ENCODE measurements around the gene MBD6. TPM values are rescaled to one million over a fixed set of nuclear protein-coding genes. Genes with fewer than 3 reads are reported as not detected.

Gene MBD6
- total and polyA plus RNA-seq, 7 donors, result 11.6 to 52.9 (median 29.5) TPM

- intact Hi-C loops (cut with DNase I), result no loop called here
- Histone ChIP-seq H3K4me3 (no peak overlapping the region), H3K27me3 (ENCODE audit: insufficient read depth in 3 of 3, low read length in 2 of 3) (no peaks in the 10 kb centered on the region), H3K9me3 (no peaks in the 10 kb centered on the region), H3K36me3 (ENCODE audit: insufficient read depth in 1 of 2, low read depth in 1 of 2) (peaks cover 4 to 69% of the 10 kb centered on the region in 2 donors), H3K27ac (no peak overlapping the region), H3K4me1 (peaks cover 25% of the 10 kb centered on the region)
- ATAC-seq, result no peak
- no peak for DNase-seq
- TF ChIP-seq, protein P1, sequence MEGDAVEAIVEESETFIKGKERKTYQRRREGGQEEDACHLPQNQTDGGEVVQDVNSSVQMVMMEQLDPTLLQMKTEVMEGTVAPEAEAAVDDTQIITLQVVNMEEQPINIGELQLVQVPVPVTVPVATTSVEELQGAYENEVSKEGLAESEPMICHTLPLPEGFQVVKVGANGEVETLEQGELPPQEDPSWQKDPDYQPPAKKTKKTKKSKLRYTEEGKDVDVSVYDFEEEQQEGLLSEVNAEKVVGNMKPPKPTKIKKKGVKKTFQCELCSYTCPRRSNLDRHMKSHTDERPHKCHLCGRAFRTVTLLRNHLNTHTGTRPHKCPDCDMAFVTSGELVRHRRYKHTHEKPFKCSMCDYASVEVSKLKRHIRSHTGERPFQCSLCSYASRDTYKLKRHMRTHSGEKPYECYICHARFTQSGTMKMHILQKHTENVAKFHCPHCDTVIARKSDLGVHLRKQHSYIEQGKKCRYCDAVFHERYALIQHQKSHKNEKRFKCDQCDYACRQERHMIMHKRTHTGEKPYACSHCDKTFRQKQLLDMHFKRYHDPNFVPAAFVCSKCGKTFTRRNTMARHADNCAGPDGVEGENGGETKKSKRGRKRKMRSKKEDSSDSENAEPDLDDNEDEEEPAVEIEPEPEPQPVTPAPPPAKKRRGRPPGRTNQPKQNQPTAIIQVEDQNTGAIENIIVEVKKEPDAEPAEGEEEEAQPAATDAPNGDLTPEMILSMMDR (IDR thresholded peaks at IDR 0.05), result no peak
- WGBS, 3 donors, result 75 to 79% (median 79%) methylated on average over 16 of the region's 16 CpGs
Measured at GRCh38 chr12:57525615-57526383, 3.2 kb downstream of the MBD6 start.

- H3K27me3 ChIP-seq (ENCODE audit: insufficient read depth in 3 of 3, low read length in 2 of 3), result no peaks in the 10 kb centered on the region
- H3K36me3 ChIP-seq (ENCODE audit: insufficient read depth in 1 of 2, low read depth in 1 of 2), result peaks cover 4 to 77% of the 10 kb centered on the region in 2 donors
- H3K4me3 ChIP-seq, result no peak overlapping the region
- H3K4me1 ChIP-seq, result peaks cover 17% of the 10 kb centered on the region
- no peak overlapping the region for H3K27ac ChIP-seq
- no peaks in the 10 kb centered on the region for H3K9me3 ChIP-seq
- DNase-seq (no peak), ATAC-seq (no peak)
- intact Hi-C loops (cut with DNase I), result no loop called here
- TF ChIP-seq, protein P1 (IDR thresholded peaks at IDR 0.05), result no peak
- 66 to 82% (median 74%) methylated on average over 3 to 4 of the region's 4 CpGs for WGBS, 3 donors
Measured at GRCh38 chr12:57526477-57527126, 4.0 kb downstream of the MBD6 start.

DNA sequence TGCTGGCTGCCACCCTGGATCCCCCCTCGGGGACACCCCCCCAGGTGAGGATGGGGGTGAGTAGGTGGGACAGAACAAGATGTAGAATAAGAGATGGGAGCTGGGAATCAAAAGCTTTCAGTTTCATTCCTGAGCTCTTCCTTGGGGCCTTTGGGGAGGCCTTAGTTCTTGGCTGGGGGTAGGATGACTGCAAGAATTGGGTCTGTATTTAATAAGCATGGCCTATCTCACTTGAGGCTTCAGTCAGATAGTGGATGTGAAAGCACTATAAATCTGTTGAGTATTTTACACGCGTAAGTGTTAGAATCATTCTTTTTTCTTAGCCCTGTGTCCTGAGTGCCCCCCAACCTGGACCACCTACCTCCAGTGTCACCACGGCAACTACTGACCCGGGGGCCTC is 4.6 kb downstream of the MBD6 start:
- Histone ChIP-seq H3K4me1 (peaks cover 15% of the 10 kb centered on the region), H3K27ac (no peak overlapping the region), H3K36me3 (ENCODE audit: insufficient read depth in 1 of 2, low read depth in 1 of 2) (peaks cover 9 to 83% of the 10 kb centered on the region in 2 donors), H3K4me3 (no peak overlapping the region), H3K9me3 (no peaks in the 10 kb centered on the region), H3K27me3 (ENCODE audit: insufficient read depth in 3 of 3, low read length in 2 of 3) (no peaks in the 10 kb centered on the region)
- WGBS, 3 donors, result 66 to 75% (median 74%) methylated on average over 5 of the region's 5 CpGs
- TF ChIP-seq, protein P1 (IDR thresholded peaks at IDR 0.05), result no peak
- no peak for ATAC-seq
- intact Hi-C loops (cut with DNase I), result no loop called here
- DNase-seq, result no peak

DNA sequence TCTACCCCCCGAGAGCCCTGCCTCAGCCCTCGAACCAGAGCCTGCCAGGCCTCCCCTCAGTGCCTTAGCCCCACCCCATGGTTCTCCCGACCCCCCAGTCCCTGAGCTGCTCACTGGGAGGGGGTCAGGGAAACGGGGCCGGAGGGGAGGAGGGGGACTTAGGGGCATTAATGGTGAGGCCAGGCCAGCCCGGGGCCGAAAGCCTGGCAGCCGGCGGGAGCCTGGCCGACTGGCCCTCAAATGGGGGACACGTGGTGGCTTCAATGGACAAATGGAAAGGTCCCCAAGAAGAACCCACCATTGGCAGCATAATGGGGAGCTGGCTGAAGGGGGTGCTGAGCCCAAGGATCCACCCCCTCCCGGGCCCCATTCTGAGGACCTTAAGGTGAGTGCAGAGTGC is 5.6 kb downstream of the MBD6 start:
- Histone ChIP-seq H3K9me3 (no peaks in the 10 kb centered on the region), H3K4me3 (no peak overlapping the region), H3K27me3 (ENCODE audit: insufficient read depth in 3 of 3, low read length in 2 of 3) (no peaks in the 10 kb centered on the region), H3K36me3 (ENCODE audit: insufficient read depth in 1 of 2, low read depth in 1 of 2) (peaks cover 16 to 93% of the 10 kb centered on the region in 2 donors), H3K27ac (no peak overlapping the region), H3K4me1 (peaks cover 15% of the 10 kb centered on the region)
- no peak for DNase-seq
- intact Hi-C loops (cut with DNase I), result no loop called here
- 74 to 82% (median 78%) methylated on average over 10 to 12 of the region's 12 CpGs for WGBS, 3 donors
- no peak for ATAC-seq
- TF ChIP-seq, protein P1 (IDR thresholded peaks at IDR 0.05), result no peak
